HCT116 (cell line): ENCODE data around the gene C15orf39. TPM values are rescaled to one million over a fixed set of nuclear protein-coding genes. Genes with fewer than 3 reads are reported as not detected.

Source experiments
- CTCF ChIP-seq, 3 experiments: fragments of 200-600 bp in 1 of 3; sonication (generic) in 1 of 3; IDR thresholded peaks in 2 of 3; conservative IDR thresholded peaks in 1 of 3; 2 replicates each; pipeline ENCODE4 v1.5.1; 2012 to 2017; ENCODE audit warnings: low read depth in 2 of 3, low read length in 2 of 3, antibody characterized with exemption in 1 of 3, borderline replicate concordance in 1 of 3, control low read depth in 1 of 3, mild to moderate bottlenecking in 1 of 3, mixed read lengths in 1 of 3, mixed run types in 1 of 3, moderate library complexity in 1 of 3; ENCODE audit not compliant: insufficient read depth in 1 of 3
- ELF1 ChIP-seq: IDR thresholded peaks from 2 replicates; pipeline ENCODE4 v1.6.1; 2012; ENCODE audit warnings: low read depth, borderline replicate concordance
- RAD21 ChIP-seq: IDR thresholded peaks from 2 replicates; pipeline ENCODE4 v1.6.1; 2012; ENCODE audit warnings: low read depth, mild to moderate bottlenecking
- SP1 ChIP-seq: IDR thresholded peaks from 2 replicates; pipeline ENCODE4 v1.6.1; 2012; ENCODE audit warnings: low read depth
- ZFX ChIP-seq: fragments of 450-650 bp; IDR thresholded peaks from 2 replicates; pipeline ENCODE4 v1.6.1; 2017
- total RNA-seq: library from RNA; stranded (reverse); gene quantifications from one replicate; pipeline ENCODE4 v1.2.1, GENCODE V29; 2021; ENCODE audit not compliant: unreplicated experiment
- TF ChIP-seq, protein P1 (sequence below): IDR thresholded peaks from 2 replicates; pipeline ENCODE4 v1.6.1; 2011; ENCODE audit warnings: mild to moderate bottlenecking, low read length, moderate library complexity; ENCODE audit not compliant: insufficient replicate concordance; ENCODE audit errors: extremely low read depth

Gene C15orf39
- total RNA-seq, 1 experiment from 2014 or later = 29.3 TPM

DNA sequence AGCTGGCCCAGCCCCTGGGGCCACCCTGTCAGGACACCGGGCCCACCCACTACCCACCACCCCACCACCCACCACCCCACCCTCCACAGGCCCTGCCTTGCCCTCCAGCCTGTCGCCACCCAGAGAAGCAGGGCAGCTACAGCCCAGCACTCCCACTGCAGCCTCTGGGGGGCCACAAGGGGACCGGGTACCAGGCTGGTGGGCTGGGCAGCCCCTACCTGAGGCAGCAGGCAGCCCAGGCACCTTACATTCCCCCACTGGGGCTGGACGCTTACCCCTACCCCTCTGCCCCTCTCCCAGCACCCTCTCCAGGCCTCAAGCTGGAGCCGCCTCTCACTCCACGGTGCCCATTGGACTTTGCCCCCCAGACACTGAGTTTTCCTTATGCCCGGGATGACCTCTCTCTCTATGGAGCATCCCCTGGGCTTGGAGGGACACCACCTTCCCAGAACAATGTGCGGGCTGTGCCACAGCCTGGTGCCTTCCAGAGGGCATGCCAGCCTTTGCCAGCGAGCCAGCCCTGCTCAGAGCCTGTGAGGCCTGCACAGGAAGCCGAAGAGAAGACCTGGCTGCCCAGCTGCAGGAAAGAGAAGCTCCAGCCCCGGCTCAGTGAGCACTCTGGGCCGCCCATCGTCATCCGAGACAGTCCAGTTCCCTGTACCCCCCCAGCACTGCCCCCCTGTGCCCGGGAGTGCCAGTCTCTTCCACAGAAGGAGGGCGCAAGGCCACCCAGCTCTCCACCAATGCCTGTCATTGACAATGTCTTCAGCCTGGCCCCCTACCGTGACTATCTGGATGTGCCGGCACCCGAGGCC, 5.3 kb downstream of the C15orf39 start (continued):
- TF ChIP-seq SP1 (no peak), ELF1 (no peak), ZFX (no peak), CTCF (IDR thresholded peaks at IDR 0.05 in 2 of 3, conservative IDR thresholded peaks at IDR 0.05 in 1 of 3; ENCODE audit: borderline replicate concordance in 1 of 3, insufficient read depth in 1 of 3, low read depth in 2 of 3, low read length in 2 of 3) (no peak), RAD21 (no peak)
- TF ChIP-seq, protein P1, sequence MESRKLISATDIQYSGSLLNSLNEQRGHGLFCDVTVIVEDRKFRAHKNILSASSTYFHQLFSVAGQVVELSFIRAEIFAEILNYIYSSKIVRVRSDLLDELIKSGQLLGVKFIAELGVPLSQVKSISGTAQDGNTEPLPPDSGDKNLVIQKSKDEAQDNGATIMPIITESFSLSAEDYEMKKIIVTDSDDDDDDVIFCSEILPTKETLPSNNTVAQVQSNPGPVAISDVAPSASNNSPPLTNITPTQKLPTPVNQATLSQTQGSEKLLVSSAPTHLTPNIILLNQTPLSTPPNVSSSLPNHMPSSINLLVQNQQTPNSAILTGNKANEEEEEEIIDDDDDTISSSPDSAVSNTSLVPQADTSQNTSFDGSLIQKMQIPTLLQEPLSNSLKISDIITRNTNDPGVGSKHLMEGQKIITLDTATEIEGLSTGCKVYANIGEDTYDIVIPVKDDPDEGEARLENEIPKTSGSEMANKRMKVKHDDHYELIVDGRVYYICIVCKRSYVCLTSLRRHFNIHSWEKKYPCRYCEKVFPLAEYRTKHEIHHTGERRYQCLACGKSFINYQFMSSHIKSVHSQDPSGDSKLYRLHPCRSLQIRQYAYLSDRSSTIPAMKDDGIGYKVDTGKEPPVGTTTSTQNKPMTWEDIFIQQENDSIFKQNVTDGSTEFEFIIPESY = no peak
